SJSA1 (cell line): ENCODE measurements around the gene SGMS2. TPM values are rescaled to one million over a fixed set of nuclear protein-coding genes. Genes with fewer than 3 reads are reported as not detected.

Experiments
- DNase-seq, 2 experiments: peaks; one replicate each; pipeline ENCODE4 v3.0.0-alpha.2; 2015 to 2020; ENCODE audit warnings: low spot score in 2 of 2, low read depth in 1 of 2
- H3K27ac ChIP-seq: fragments of 250-450 bp; sonication (Bioruptor Pico); 2 replicates; pipeline ENCODE4 v1.5.1; 2020; ENCODE audit warnings: mild to moderate bottlenecking, moderate library complexity
- H3K27me3 ChIP-seq: fragments of 250-450 bp; sonication (Bioruptor Pico); replicated peaks from 2 replicates; pipeline ENCODE4 v1.5.1; 2020; ENCODE audit warnings: mild to moderate bottlenecking, moderate library complexity
- H3K36me3 ChIP-seq: fragments of 250-450 bp; sonication (Bioruptor Pico); 2 replicates; pipeline ENCODE4 v1.5.1; 2020; ENCODE audit warnings: mild to moderate bottlenecking
- H3K4me1 ChIP-seq: fragments of 250-450 bp; sonication (Bioruptor Pico); replicated peaks from 2 replicates; pipeline ENCODE4 v1.6.1; 2021; ENCODE audit warnings: mild to moderate bottlenecking
- H3K4me3 ChIP-seq: fragments of 250-450 bp; sonication (Bioruptor Pico); 2 replicates; pipeline ENCODE4 v1.5.1; 2020; ENCODE audit warnings: mild to moderate bottlenecking
- H3K9me3 ChIP-seq: fragments of 250-450 bp; sonication (Bioruptor Pico); replicated peaks from 2 replicates; pipeline ENCODE4 v1.5.1; 2020; ENCODE audit warnings: mild to moderate bottlenecking
- total RNA-seq: library from RNA; depleted of rRNA; stranded (reverse); fragments of >200 nt; shearing (Covaris generic); gene quantifications from 2 replicates; pipeline ENCODE4 v1.2.3, GENCODE V29; 2014

The SGMS2 gene
- total RNA-seq, 1 experiment from 2014 or later: 37.7 TPM

DNA sequence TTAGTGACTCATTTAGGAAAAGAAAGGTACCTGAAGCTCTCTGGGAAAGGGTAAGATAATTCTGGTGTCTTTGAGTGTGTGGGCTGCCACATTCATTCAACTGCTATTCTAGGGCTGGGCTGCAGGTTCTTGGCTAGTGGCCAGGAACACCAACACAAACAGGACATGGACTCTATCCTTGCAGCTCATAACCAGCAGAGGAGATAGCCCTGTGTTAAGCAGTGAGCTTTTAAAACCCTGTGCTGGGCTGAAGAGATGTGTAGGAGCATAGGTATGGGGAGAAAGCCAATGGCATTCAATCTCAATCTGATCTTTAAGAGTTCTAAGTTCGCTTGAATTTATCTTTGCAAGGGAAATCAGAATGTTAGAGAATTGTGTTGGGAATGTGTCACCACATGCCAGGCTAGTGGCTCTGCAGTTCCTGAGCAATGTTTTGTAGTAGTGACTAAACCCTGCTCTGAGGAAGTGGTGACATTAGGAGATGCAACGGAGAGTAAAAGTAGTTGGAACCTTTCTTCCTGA is 39.2 kb downstream of the SGMS2 start:
- Histone ChIP-seq H3K36me3 (no peaks in the 10 kb centered on the region), H3K9me3 (no peaks in the 10 kb centered on the region), H3K27me3 (no peaks in the 10 kb centered on the region), H3K4me1 (peaks cover 16% of the 10 kb centered on the region), H3K4me3 (no peak overlapping the region), H3K27ac (no peak overlapping the region)
- DNase-seq: peak; percentile 27 to 40

DNA sequence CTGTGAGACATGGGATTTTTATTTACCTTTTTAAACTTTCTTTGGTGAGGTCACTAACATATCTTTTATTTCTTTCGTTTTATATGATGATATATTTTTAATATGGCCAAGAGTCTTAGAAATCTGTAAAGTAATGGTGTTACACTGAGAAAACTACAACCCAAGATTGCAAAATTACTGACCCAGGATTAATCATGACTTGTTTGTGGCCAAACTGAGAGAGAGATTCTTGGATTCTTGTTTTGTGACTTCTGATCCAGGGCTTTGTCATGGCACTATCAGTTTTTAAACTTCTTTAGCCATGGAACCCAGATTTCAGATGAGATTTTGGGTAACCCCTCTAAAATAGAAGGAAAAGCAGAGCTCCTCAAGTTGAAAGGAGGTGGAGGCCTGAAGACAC is 42.0 kb downstream of the SGMS2 start:
- Histone ChIP-seq H3K4me1 (peaks cover 16% of the 10 kb centered on the region), H3K27me3 (no peaks in the 10 kb centered on the region), H3K27ac (no peak overlapping the region), H3K4me3 (no peak overlapping the region), H3K9me3 (no peaks in the 10 kb centered on the region), H3K36me3 (no peaks in the 10 kb centered on the region)
- no peak for DNase-seq

DNA sequence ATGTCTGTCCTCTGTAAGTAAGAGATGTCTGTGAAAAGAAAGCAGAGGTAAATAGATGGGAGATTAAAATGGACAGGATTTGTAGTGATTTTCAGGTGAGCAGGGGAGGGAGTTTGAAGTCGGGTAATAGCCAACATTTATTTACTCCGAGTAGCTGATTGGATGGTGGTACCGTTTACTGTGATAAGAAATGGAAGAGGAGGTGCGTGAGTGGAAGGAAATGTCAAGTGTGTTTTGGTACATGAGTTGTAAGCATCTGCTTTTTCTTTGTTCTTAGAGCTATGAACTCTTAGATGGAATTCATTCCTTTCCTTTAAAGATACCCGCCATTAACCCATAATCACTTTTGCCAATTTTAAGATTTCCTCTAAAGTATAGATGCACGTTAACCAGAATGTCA is 45.5 kb downstream of the SGMS2 start:
- Histone ChIP-seq H3K27me3 (no peaks in the 10 kb centered on the region), H3K4me3 (no peak overlapping the region), H3K27ac (no peak overlapping the region), H3K4me1 (no peaks in the 10 kb centered on the region), H3K9me3 (no peaks in the 10 kb centered on the region), H3K36me3 (no peaks in the 10 kb centered on the region)
- no peak for DNase-seq

DNA sequence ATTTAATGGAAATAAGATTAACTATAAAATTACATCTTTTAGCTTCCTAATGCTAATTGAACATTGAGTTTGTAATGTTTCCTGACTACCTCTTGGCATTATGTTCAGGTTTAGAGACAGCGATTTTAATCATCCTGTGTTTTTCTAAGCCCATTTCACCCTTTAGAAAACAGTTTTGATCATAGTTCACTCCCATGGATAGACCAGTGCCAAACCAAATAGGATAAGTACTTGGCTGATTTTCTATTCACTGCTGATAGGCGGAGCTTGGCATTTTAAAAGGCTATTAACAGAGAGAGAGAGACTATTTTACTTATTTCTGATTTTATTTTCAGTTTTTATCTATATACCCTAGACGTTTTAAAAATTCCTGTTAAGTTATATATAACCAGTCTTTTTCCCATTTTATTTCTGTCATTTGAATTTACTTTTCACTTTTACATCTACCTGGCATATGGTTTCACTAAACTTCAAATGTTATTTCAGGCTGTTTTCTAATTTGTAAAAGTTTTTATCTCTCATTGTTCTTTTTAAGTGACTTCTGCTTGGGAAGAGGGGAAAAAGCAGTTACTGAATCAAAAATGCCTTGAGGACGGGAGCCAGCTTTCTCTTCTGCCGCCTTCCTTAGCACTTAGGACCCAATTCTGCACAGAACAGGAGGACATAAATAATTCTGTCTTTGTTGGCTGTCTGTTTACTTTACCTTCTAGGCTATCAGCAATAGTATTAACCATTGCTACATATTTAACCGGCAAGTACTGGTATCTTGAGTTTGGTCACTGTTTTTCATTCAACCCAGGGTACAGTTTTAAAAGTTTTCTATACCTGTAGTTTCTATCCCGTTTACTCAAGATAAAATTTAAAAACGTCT is 46.4 kb downstream of the SGMS2 start:
- DNase-seq: no peak
- H3K36me3 ChIP-seq: no peaks in the 10 kb centered on the region

DNA sequence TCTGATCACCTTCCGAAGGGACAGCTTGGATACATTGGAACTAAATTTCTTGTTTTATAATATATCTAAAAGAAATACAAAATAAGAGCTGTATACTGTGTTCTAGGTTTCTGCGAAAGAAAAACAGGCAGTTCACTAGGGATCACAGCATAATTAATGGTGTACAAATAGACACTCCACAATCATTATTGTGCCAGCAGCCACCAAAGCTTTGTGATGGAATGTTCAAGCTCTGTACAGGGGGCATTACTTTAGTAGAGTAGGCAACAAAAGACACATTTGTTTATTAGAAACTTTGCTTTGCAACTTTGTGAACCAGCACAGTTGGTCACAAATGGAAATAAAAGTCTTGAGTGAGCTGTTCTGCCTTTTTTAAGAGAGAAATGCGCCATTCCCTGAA is 49.3 kb downstream of the SGMS2 start:
- Histone ChIP-seq H3K4me1 (no peaks in the 10 kb centered on the region), H3K36me3 (no peaks in the 10 kb centered on the region), H3K27me3 (no peaks in the 10 kb centered on the region), H3K9me3 (no peaks in the 10 kb centered on the region), H3K4me3 (no peak overlapping the region), H3K27ac (no peak overlapping the region)
- no peak for DNase-seq

More for the DNA sequence above, 46.4 kb downstream of the SGMS2 start:
- Histone ChIP-seq H3K27me3 (no peaks in the 10 kb centered on the region), H3K4me1 (no peaks in the 10 kb centered on the region), H3K27ac (no peak overlapping the region), H3K9me3 (no peaks in the 10 kb centered on the region), H3K4me3 (no peak overlapping the region)

DNA sequence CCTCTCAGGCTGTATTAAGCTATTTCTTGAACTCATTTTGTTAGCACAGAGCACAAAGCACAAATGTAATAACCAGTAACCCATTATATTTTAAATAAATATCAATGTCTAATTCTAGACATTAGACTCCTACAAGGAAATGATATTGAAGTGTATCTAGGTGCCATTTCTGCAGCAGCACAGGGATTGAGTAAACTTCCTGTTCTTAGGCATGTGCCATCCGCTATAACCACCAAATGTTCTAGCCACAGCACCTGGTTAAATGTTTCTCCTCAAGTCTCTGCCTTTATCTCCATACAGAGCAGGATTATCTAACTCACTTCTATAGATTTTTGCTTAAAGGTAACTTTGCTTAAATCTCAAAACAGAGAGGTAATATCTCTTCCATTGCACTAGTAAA is 51.4 kb downstream of the SGMS2 start:
- no peak overlapping the region for H3K27ac ChIP-seq
- no peaks in the 10 kb centered on the region for H3K27me3 ChIP-seq
- no peaks in the 10 kb centered on the region for H3K4me1 ChIP-seq
- H3K36me3 ChIP-seq: no peaks in the 10 kb centered on the region
- no peaks in the 10 kb centered on the region for H3K9me3 ChIP-seq
- no peak overlapping the region for H3K4me3 ChIP-seq
- DNase-seq: no peak

DNA sequence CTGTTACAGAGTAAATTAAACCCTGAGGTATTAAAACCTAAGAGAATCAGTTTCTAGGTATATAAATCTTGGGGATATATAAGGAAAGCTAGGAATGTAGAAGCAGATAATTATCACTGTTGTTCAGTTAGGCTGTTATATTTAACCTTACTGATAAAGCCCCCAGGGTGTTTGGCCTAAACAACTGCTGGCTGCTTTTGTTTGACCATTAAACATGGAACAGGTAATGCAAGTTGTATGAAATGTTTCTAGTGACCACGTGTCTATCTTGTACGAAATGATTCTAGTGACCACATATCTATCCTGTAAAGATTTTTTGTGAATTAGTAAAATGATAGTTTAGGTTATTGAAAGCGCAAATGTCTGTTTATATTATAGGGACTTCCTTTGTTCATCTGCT is 52.6 kb downstream of the SGMS2 start:
- Histone ChIP-seq H3K4me1 (no peaks in the 10 kb centered on the region), H3K27ac (no peak overlapping the region), H3K9me3 (no peaks in the 10 kb centered on the region), H3K4me3 (no peak overlapping the region), H3K36me3 (no peaks in the 10 kb centered on the region), H3K27me3 (no peaks in the 10 kb centered on the region)
- no peak for DNase-seq

DNA sequence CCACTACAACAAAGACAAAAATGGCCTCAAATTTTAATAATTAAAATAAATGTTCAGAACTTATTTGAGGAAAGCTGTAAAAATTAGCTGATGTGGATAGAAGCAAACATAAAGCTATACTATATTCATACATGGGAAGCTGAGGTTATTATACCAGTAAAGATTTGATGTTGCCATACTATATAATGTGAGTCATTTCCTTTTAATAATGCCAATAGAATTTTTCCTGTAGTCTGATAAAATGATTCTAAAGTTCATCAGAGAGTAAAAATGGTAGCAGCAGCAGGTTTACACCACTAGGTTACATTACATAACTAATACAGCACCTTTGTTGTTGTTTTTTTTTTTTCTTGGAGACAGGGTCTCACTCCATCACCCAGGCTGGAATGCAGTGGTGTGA is 61.1 kb downstream of the SGMS2 start:
- no peaks in the 10 kb centered on the region for H3K36me3 ChIP-seq
- no peak overlapping the region for H3K4me3 ChIP-seq
- H3K27me3 ChIP-seq: no peaks in the 10 kb centered on the region
- no peak overlapping the region for H3K27ac ChIP-seq
- no peaks in the 10 kb centered on the region for H3K4me1 ChIP-seq
- H3K9me3 ChIP-seq: peaks cover 2% of the 10 kb centered on the region
- DNase-seq: no peak

DNA sequence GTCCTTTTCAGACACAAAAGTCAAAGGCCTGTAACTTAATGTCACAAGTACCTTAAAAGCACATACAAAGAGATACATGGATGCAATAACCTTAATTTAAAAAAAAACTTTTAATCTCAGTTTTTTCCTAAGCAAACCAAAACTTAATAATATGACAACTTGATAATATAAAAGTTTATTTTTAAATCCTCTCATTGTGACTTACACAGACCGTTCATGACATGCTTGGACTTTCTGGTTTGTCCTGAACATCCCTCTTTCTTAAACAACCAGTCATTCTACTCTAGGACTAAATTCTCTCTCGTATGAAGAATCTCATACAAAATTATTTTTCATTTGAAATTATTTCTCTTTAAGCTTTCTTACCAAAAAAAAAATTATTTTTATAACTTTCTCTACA is 63.5 kb downstream of the SGMS2 start:
- DNase-seq: no peak
- Histone ChIP-seq H3K9me3 (peaks cover 2% of the 10 kb centered on the region), H3K36me3 (no peaks in the 10 kb centered on the region), H3K27me3 (no peaks in the 10 kb centered on the region), H3K4me3 (no peak overlapping the region), H3K27ac (no peak overlapping the region), H3K4me1 (no peaks in the 10 kb centered on the region)

DNA sequence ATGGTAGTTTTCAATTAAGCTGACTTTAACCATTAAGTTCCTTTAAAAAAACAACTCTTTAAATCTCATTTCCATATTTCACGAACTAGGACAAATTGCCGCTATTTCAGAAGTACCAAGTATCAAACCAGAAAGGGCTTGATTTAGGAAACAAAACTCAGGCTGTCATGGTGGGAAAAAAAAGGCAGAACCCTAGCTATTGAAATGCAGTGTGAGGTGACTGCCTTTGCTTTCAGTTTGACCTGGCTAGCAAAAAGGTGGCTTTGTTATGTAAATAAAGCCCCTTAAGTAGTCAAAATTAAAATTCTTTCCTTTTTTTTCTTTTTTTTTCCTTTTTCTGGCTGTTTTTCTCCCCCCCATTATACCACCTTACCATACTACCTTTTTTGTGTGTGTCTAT is 66.0 kb downstream of the SGMS2 start:
- Histone ChIP-seq H3K4me3 (no peak overlapping the region), H3K36me3 (no peaks in the 10 kb centered on the region), H3K4me1 (peaks cover 10% of the 10 kb centered on the region), H3K27ac (no peak overlapping the region), H3K9me3 (peaks cover 2% of the 10 kb centered on the region), H3K27me3 (no peaks in the 10 kb centered on the region)
- DNase-seq: no peak

DNA sequence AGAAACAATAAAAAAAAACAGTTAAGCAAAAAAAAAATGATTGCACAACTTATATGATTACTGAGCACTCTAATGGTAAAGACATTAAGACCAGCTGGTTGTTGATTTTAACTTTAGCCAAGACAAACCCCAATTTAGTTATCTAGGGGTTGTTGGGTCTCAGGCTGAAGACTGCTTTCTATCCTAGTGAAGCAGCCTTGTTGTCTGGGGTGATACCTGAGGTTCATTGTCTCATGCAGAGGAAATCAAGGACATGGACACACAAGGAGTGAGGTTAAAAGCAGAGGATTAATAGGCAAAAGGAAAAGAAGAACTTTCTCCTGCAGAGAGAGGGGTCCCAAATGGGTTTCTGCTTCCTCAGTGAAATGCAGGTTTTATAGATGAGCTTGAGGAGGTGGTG is 66.6 kb downstream of the SGMS2 start:
- Histone ChIP-seq H3K4me3 (no peak overlapping the region), H3K4me1 (peaks cover 12% of the 10 kb centered on the region), H3K9me3 (peaks cover 2% of the 10 kb centered on the region), H3K27me3 (no peaks in the 10 kb centered on the region), H3K27ac (no peak overlapping the region), H3K36me3 (no peaks in the 10 kb centered on the region)
- DNase-seq: no peak

DNA sequence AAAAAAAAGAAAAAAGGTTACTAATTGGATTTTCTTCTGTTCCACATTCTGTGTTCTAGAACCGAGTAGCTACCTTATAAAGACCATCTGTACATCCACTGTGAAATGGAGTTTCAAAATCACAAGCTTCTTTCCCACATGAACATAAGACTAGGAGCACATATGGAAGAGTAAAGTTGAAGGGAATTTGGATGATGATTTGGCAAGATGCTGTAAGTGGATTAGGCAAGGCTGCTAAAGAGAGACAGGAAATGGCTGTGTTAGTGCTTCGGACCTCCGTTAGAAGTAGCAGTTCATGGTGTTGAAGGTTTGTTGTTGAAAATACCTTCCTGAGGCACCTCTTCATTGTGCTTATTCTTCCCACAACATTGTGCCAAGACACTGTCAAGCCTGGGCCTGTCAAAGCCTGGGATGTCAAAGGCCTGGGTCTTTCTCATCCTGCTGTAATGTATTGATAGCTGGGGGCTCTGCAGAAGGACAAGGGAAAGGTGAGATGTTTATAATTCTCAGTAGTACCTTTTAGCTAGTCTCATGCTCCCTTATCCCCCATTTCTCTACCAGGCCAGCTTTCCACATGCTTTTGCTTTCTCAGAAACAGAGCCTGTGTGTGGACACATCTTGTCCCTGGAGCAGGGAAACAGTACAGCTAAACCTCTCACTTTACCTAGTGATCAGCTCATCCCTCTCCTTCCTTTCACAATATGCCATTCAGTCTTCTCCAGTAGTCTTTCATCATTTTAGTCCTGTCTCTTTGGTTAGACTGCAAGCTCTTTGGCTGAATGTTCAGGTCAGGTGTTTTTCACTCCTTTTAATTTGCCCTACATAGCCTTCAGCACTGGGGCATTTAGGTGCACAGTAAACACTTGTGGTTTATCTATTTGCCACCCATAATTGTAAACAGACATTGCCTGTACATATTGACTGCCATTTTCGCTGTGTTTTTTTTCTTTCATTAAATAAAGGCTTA is 68.7 kb downstream of the SGMS2 start:
- Histone ChIP-seq H3K9me3 (no peaks in the 10 kb centered on the region), H3K4me3 (no peak overlapping the region), H3K36me3 (no peaks in the 10 kb centered on the region), H3K27me3 (no peaks in the 10 kb centered on the region), H3K27ac (no peak overlapping the region), H3K4me1 (peaks cover 19% of the 10 kb centered on the region)
- no peak for DNase-seq

DNA sequence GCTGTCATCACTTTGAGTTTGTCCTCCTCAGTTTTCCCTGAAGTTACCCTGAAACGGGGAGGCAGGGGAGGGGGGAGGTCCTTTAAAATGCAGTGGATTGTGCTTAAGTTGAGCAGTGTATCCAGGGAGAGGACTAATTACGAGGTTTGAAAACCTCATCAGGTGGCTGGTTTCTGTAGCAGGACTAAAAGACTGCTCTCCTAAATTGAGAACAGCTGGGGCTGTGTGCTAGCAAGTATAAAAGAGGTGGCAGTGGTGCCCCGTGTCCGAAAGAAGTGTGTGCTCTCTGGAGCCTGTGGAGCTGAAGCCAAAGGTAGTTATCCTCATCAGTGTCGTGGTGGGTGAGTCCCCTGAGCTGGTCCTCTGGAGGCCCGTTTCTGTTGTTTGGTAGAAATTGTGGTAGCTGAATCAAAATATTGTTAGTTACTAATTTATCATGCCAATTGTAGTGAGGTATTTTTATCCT is 69.4 kb downstream of the SGMS2 start:
- no peak for DNase-seq
- Histone ChIP-seq H3K9me3 (no peaks in the 10 kb centered on the region), H3K4me1 (peaks cover 19% of the 10 kb centered on the region), H3K36me3 (no peaks in the 10 kb centered on the region), H3K27me3 (no peaks in the 10 kb centered on the region), H3K27ac (no peak overlapping the region), H3K4me3 (no peak overlapping the region)
